SH-SY5Y (cell line): Measurements from ENCODE around the gene FNDC3A.

Experiments
- GATA2 ChIP-seq: IDR thresholded peaks from 2 replicates; pipeline ENCODE4 v1.6.1; 2011; ENCODE audit warnings: mild to moderate bottlenecking, low read depth, low read length
- GATA3 ChIP-seq: IDR thresholded peaks from 2 replicates; pipeline ENCODE4 v1.6.1; 2011; ENCODE audit warnings: low read depth, mild to moderate bottlenecking, low read length, moderate library complexity

GRCh38 chr13:48962281-48962680, 13.4 kb upstream of the FNDC3A start:
- no peak for TF ChIP-seq GATA2
- TF ChIP-seq GATA3 = no peak
